NCI-H1105 (cell line): ENCODE results near the gene SLC13A3.

Experiments
- DNase-seq: peaks from one replicate; lab custom pipeline; 2025; lab: John Stamatoyannopoulos, UW

The SLC13A3 gene

GRCh38 chr20:46651091-46651962, at the start of gene SLC13A3:
TSS of gene SLC13A3 (minus strand) at chr20:46651459. CDS start at chr20:46651421, 38 bp downstream.
- DNase-seq = no peak

- DNase-seq = no peak
Measured at GRCh38 chr20:46701057-46701456, 49.8 kb upstream of the SLC13A3 start.

GRCh38 chr20:46700481-46700880, 49.2 kb upstream of the SLC13A3 start:
- no peak for DNase-seq

GRCh38 chr20:46699651-46700359, 48.5 kb upstream of the SLC13A3 start:
- DNase-seq = no peak

GRCh38 chr20:46698788-46699187, 47.5 kb upstream of the SLC13A3 start:
- no peak for DNase-seq

GRCh38 chr20:46696791-46697279, 45.6 kb upstream of the SLC13A3 start:
- DNase-seq = no peak

GRCh38 chr20:46695892-46696291, 44.6 kb upstream of the SLC13A3 start:
- DNase-seq = no peak

- no peak for DNase-seq
Measured at GRCh38 chr20:46694484-46694883, 43.2 kb upstream of the SLC13A3 start.

- no peak for DNase-seq
Measured at GRCh38 chr20:46691196-46691595, 39.9 kb upstream of the SLC13A3 start.

- no peak for DNase-seq
Measured at GRCh38 chr20:46690219-46691106, 39.2 kb upstream of the SLC13A3 start.

GRCh38 chr20:46689754-46690085, 38.5 kb upstream of the SLC13A3 start:
- DNase-seq = no peak

GRCh38 chr20:46689082-46689753, 38.0 kb upstream of the SLC13A3 start, which contains the start of gene TP53RK:
TSS of gene TP53RK (minus strand) at chr20:46689444. CDS start at chr20:46689414, 30 bp downstream.
- DNase-seq = peak; percentile 91

- no peak for DNase-seq
Measured at GRCh38 chr20:46688151-46689081, 37.2 kb upstream of the SLC13A3 start.

GRCh38 chr20:46683939-46684750, 32.9 kb upstream of the SLC13A3 start:
- DNase-seq = peak; percentile 69

GRCh38 chr20:46683668-46683938, 32.3 kb upstream of the SLC13A3 start:
- no peak for DNase-seq

GRCh38 chr20:46683011-46683667, 31.9 kb upstream of the SLC13A3 start:
- no peak for DNase-seq

GRCh38 chr20:46682063-46682821, 31.0 kb upstream of the SLC13A3 start:
- DNase-seq = no peak
